Tongue (tissue), 2 donors: ENCODE measurements around the gene CD82. TPM values are rescaled to one million over a fixed set of nuclear protein-coding genes. Genes with fewer than 3 reads are reported as not detected.
"Not testable (repeated sequence)": the region's sequence is repeated elsewhere in the genome, so short reads cannot be mapped to it uniquely, and the experiment has no call there.

ENCODE experiments used
- DNase-seq: peaks from one replicate; pipeline ENCODE4 v3.0.0-alpha.2; 2015
- total RNA-seq: library from RNA; depleted of rRNA; stranded (reverse); fragments of >200 nt; gene quantifications from one replicate; pipeline ENCODE4 v1.2.3, GENCODE V29; 2014

The CD82 gene
- total RNA-seq, 1 donor from 2014 or later: 90.9 TPM

DNA sequence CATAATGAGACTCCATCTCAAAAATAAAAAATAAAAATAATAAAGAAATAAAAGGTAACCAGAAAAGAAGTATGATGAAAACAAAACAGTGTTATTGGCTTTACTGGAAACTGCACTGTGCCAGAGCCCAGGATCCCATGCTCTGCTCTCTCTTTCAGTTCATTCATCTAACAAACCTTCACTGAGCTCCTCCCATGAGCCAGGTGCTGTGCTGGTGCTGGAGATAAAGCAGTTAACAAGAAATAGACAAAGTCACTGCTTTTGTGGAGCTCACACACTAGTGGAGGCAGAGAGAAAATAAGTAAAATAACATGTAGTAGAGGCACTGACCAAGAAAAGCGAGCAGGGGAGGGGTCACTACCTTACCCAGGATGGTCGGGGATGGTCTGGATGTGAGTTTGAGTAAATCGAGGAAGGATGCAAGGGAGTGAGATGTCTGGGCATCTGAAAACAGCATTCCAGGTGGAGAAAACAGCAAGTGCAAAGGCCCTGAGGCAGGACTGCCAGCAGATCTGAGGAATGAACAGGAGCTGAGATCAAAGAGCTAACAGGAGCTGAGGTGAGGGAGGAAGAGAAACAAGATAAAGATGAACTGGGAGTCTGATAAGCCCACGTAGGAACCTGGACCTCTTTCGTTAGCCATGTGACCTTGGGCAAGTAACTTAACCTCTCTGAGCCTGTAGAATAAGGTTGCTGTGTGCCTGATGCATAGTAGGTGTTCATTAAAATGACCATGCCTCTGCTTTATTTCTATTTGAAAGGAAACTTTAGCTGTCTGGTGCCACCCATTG, 31.3 kb upstream of the CD82 start:
- DNase-seq: no peak

DNA sequence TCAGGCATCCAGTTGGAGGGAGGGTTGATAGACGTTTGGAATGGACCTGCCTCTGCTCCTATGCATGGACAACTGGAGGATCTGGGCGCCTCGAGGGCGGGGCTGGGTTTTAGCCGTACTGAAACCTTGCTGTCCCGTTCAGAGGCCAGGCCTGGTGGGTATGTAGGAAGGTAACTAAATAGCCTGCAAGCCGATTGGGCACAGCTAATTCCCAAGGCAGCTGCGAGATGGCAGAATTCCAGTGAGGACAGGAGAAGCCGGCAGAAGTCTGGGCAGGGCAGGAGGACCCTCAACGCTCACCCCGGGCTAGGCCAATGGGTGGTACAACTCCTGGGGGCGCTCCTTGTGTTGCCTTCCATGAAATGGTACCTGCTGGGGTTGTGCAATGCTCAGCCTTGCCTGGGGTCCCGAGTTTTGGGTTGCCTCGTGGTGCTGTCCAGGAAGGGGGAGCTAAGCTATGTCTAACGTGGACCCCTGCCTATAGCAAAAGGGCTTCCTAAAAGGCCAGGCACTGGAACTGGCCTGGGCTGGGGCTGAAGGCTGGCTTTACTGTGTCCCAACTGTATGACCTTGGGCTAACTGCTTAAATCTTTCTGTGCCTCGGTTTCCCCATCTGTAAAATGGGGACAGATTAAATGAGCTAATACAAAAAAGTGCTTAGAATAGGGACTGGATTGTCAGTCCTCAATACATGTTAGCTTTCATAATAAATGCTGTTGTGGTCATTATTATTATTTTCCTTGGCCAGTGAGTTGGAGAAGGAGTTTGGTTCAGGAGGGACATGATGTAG, 30.1 kb upstream of the CD82 start:
- peak; percentile 67 for DNase-seq

GRCh38 chr11:44536788-44537516, 28.5 kb upstream of the CD82 start:
- no peak for DNase-seq

DNA sequence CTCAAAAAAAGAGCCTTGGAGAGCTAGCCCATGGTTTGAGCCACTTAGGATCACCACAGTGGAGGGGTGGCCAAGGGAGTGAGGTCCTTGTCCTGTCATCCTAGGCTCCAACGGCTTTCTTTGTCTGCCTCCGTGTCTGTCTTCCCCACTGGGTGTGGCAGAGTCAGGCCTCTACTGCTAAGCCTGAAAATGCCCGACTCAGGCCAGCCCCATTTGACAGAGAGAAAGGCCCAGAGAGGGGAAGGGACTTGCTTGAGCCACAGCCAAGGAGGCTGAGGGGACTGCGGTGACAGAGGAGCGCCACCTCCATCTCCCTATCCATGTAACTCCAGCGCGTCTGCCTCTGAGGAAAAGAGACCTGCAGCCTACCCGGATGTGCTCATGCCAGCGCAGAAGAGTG, 27.8 kb upstream of the CD82 start:
- DNase-seq: no peak

DNA sequence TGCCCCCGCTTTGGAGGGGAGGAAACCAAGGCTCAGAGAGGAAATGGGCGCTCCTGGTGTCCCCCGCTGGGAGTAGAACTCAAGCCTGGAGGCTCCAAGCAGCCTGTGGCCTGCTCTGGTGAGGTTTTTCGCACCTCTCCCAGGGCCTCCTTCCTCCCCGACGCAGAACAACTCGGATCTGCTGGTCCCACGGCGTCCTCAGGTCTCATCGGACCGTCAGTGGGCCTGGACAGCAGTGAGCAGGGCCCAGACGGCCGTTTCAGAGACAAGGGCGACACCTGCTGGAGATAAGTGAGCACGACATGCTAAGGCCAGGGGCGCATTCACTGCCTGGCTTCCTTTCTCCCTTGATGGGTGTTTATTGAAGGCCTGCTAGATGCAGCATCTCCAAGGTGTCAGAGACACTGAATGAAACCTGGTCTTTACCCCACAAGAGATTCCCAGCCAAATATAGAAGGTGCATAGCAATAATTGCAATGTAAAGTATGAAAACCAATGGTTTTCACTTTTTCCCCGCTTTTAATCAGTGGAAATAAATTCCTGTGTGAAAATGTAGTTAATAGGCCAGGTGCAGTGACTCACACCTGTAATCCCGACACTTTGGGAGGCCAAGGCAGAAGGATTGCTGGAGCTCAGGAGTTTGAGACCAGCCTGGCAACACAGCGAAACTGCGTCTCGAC, 26.9 kb upstream of the CD82 start:
- DNase-seq: peak; percentile 88

DNA sequence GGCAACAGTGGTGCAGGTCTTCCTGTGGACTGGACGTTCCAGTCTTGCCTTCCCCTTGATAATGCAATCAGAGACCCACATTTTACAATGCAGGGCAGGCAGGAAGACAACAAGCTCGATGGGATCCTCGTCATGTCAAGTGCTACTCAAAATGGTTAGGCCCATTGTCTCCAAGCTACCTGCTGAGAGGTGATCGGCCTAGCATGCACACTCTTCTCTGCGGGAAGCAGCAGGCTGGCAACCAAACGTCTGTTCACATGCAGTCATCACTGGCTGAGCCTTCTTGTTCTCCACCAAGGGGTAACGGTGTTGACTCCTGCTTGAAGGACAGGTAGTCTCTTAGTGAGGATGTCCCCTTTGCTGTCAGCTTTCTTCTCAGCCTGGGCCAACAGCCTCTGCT, 25.5 kb upstream of the CD82 start:
- DNase-seq: no peak

- DNase-seq: no peak
Measured at GRCh38 chr11:44540667-44541066, 24.8 kb upstream of the CD82 start.

DNA sequence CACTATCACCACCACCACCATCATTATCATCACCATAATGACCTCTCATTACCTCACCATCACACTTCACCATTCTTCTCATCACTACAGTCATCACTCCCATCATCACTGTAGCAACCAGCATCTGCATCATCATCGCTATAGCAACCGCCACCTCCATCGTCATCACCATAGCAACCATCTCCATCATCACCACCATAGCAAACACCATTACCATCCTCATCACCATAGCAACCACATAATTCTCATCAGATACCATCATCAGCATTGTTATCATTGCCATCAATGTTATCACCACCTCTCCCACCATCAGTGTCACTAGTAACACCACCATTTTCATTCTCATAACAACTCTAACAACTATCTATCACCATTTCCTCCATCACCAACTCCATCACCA, 23.1 kb upstream of the CD82 start:
- DNase-seq: no peak

GRCh38 chr11:44546984-44547383, 18.5 kb upstream of the CD82 start:
- not testable (repeated sequence) for DNase-seq

GRCh38 chr11:44547534-44547933, 17.9 kb upstream of the CD82 start:
- not testable (repeated sequence) for DNase-seq

- DNase-seq: no peak
Measured at GRCh38 chr11:44548032-44548695, 17.3 kb upstream of the CD82 start.

DNA sequence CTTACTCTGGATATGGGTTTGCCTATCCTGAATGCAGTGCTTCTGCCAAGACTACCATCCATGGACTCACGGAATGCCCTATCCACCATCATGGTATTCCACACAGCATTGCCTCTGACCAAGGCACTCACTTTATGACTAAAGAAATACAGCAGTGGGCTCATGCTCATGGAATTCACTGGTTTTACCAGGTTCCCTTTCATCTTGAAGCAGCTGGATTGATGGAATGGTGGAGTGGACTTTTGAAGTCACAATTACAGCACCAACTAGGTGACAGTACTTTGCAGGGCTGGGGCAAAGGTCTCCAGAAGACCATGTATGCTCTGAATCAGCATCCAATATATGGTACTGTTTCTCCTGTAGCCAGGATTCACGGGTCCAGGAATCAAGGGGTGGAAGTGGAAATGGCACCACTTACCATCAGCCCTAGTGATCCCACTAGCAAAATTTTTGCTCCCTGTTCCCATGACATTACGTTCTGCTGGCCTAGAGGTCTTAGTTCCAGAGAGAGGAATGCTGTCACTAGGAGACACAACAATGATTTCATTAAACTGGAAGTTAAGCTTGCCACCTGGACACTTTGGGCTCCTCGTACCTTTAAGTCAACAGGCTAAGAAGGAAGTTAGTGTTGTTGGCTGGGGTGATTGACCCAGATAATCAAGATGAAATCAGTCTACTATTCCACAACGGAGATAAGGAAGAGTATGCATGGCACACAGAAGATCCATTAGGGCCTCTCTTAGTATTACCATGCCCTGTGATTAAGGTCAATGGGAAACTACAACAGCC, 16.3 kb upstream of the CD82 start:
- not testable (repeated sequence) for DNase-seq

- no peak for DNase-seq
Measured at GRCh38 chr11:44550123-44550522, 15.3 kb upstream of the CD82 start.

- DNase-seq: no peak
Measured at GRCh38 chr11:44551456-44552139, 13.9 kb upstream of the CD82 start.

DNA sequence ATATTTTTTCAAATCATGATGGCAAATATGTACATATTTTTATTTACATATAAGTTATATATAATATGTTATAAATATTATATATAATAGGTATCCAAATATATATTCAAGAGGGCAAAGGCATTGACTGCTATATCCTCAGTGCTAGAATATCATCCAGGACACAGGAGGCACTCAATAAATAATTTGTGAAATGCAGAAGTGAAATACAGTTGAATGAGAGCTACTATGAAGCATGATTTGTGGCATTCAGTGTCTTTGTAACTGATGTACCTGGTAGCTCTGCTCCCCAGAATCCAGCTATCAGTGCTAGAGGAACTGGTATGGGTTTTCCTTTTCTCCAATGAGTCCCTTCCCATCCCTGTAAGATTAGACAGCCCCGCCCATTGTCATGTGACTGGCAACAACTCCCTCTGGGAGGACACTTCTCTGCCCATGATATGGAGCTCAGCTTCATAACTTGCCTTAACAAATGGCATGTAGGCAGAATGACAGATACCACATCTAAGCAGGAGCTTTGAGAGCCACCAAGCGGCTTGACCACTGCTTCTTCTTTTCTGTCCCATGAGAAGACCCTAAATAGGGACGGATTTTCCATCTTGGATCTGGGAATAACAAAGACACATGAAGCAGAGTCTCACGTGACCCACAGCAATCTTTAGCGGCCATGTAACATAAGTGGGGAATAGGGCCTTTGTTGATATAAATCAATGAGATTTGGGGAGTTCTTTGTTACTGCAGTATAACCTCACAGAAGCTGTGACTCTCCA, 10.2 kb upstream of the CD82 start:
- peak; percentile 22 for DNase-seq

- peak; percentile 88 for DNase-seq
Measured at GRCh38 chr11:44556735-44557409, 8.6 kb upstream of the CD82 start.

GRCh38 chr11:44557464-44557863, 8.0 kb upstream of the CD82 start:
- no peak for DNase-seq

DNA sequence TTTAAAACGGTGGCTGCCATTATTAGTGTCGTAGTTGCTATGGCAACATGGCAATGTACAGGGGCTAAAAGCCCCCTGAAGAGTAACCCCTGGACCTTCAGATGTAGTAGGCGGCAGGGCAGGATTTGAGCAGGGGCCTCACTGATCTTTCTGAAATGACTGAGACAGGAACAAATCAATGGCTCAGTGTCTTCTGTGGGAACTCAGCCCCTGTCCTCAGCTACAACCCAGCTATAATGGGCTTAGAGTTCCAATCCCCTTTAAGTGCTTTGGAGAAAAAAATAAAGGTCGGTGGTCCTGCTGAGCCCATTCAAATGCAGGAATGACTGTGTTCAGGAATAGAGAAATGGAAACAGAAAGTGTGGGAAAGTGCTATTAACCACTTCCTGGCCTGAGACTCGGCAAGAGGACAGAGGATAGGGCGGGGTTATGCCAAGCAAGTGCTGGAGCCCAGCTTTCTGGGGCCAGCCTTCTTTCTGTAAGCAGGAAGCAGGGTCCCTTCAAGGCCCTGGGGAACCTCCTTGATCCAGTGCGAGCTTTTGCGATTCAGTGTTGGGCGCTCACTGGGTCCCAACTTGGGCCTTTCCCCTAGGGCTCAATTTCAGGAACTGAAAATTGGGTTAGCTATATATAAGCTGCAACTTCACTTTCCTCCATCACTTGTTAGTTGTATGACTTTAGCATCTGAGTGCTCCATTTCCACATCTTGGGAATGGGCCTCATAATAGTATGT, 6.1 kb upstream of the CD82 start:
- DNase-seq: no peak
